GM13977 (cell line): ENCODE data around the gene DHRS3.

Experiments used
- DNase-seq: peaks from one replicate; pipeline ENCODE4 v3.0.0; 2012; ENCODE audit warnings: low spot score
- in situ Hi-C: fragments of 300-500 bp; cut with MboI; formaldehyde crosslinking; loops from one replicate; pipeline ENCODE4 v1.12.0; 2022; ENCODE audit warnings: low sequenced_read_pairs, low pct_unique_long_range_greater_than_20kb, mixed read lengths, inconsistent platforms; ENCODE audit not compliant: unreplicated experiment
- TF ChIP-seq, protein P1 (sequence below): IDR thresholded peaks from 2 replicates; pipeline ENCODE4 v1.5.1; 2012; ENCODE audit warnings: mild to moderate bottlenecking, control low read depth; ENCODE audit not compliant: insufficient read depth; ENCODE audit errors: extremely low read depth, missing control alignments

The DHRS3 gene

GRCh38 chr1:12555411-12556367 lies 62.3 kb downstream of the DHRS3 start:
- TF ChIP-seq, protein P1, sequence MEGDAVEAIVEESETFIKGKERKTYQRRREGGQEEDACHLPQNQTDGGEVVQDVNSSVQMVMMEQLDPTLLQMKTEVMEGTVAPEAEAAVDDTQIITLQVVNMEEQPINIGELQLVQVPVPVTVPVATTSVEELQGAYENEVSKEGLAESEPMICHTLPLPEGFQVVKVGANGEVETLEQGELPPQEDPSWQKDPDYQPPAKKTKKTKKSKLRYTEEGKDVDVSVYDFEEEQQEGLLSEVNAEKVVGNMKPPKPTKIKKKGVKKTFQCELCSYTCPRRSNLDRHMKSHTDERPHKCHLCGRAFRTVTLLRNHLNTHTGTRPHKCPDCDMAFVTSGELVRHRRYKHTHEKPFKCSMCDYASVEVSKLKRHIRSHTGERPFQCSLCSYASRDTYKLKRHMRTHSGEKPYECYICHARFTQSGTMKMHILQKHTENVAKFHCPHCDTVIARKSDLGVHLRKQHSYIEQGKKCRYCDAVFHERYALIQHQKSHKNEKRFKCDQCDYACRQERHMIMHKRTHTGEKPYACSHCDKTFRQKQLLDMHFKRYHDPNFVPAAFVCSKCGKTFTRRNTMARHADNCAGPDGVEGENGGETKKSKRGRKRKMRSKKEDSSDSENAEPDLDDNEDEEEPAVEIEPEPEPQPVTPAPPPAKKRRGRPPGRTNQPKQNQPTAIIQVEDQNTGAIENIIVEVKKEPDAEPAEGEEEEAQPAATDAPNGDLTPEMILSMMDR = no peak
- DNase-seq = no peak
- in situ Hi-C loops = loop anchor here (25.0 kb wide), 1 partner anchor 682 kb away; the partner anchor contains the start of gene PRAMEF18

- in situ Hi-C loops = loop anchor here (25.0 kb wide), 1 partner anchor 683 kb away; the partner anchor contains the start of gene PRAMEF18
- DNase-seq = no peak
- TF ChIP-seq, protein P1 = no peak
These were observed 63.3 kb downstream of the DHRS3 start for GRCh38 chr1:12554521-12555305.

DNA sequence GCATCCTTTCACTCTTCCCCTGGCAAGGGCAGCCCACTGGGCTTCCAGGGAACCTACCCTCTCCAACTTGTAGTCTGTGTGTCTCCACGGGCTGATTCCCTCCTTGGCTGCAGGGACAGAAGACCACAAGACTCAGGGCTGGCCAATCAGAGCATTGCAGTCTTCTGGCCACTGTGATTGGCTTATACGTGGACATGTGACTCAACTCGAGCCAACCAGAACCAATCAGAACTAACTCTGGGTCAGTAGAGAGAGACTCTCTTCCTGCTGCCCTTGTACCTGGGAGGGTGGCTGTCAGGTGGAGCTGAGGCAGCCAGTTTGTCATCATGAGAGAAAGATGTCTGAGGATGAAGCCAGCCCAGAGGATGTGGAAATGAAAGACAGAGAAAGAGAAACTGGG lies 64.0 kb downstream of the DHRS3 start:
- no peak for DNase-seq
- TF ChIP-seq, protein P1 = no peak
- in situ Hi-C loops = loop anchor here (25.0 kb wide), 1 partner anchor 683 kb away; the partner anchor contains the start of gene PRAMEF18

DNA sequence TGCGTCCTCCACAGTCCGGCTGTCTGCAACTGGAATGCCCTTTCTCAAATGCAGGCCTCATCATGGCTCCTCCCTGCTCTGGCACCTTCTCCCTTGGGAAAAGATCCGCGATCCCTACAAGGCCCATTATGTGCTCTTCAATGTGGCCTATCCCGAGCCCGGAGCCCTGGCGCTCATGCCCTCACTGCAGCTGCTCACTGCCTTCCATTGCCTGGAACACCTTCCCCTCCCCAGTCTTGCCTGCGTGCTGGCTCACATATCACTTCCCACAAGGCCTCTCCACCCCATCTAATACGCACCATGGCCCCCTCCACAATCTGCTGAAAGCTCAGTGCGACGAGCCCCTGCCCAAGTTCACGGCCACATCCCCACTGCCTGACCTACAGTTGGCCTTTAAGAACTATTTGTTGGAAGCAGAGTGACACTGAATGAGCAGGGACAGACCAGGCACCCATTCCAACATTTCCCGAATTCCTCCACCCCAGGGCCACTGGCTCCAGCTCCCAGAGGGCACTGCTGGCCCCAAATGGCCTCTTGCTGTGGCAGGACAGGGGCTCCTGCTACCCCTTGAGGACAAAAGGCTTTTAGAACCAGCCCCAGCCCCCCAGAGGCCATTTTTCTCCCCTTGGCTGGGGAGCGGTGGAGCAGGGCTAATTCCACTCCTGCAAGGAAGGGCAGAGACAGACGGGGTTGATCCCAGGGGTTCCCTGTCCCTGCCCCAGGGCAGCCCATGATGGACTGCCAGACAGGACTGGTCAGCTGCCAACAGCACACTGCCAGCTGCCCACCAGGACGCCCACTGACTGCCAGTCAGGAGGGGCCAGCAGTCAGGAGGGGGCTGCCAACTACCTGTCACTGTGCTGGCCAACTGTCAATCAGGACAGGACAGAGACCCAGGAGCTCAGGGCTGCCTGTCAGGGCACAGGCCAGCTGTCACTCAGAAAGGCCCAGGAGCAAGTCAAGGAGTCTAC lies 64.8 kb downstream of the DHRS3 start:
- in situ Hi-C loops = loop anchor here (25.0 kb wide), 1 partner anchor 684 kb away; the partner anchor contains the start of gene PRAMEF18
- DNase-seq = no peak
- TF ChIP-seq, protein P1 = no peak

DNA sequence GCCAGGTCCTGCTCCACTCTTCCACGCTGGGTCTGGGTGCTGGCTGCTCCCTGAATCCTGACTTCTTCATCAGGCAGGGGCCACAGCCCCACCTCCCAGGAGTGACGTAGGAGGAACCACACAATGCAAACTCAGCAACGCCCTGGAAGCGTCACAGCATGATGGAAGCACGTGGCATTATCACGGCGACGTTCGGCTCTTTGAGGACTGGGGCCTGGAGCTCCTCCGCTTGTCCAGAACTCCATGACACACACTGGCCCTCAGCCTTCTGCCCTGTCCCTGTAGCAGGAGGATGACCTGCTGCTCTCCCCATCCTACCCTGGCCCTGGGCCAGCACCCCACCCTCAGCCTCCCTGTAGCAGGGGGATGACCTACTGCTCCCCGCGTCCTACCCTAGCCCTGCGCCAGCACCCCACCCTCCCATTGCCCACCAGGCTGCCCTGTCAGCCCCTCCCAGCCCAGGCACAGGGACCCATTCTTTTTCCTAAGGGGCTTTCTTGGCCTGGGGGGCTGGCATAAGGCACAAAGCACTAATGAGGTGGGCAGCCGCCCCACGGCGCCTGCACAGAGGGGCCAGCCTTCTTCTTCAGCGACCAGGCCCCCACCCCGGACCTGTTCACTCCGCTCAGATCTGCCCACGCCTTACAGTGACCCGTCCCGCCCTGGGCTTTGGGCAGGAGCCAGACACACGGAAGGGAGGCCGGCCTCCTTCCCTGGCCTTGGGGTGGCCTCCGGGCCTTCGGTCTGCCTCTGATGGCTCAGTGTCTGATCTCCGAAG lies 65.7 kb downstream of the DHRS3 start:
- in situ Hi-C loops = loop anchor here (25.0 kb wide), 1 partner anchor 685 kb away; the partner anchor contains the start of gene PRAMEF18
- TF ChIP-seq, protein P1 = no peak
- no peak for DNase-seq
